ENCODE results near the gene PLA2G10. TPM values are rescaled to one million over a fixed set of nuclear protein-coding genes. Genes with fewer than 3 reads are reported as not detected.

PLA2G10 gene
- total and polyA plus RNA-seq, 2 of the 13 experiments (the other 11 are each of a cell fraction or from before 2014, with no cell fraction given): not detected

DNA sequence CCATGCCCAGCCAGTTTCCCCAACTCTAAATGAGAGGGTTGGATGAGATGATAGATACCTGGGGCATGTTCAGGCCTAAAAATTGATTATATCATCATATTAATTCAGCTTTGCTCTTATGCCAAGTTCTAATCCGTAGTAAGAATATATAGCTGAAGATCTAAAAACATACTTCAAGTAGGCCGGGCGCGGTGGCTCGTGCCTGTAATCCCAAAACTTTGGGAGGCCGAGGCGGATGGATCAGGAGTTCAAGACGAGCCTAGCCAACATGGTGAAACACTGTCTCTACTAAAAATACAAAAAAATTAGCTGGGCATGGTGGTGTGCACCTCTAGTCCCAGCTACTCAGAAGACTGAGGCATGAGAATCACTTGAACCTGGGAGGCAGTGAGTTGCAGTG is 12.0 kb downstream of the PLA2G10 start:
- intact Hi-C loops (cut with micrococcal nuclease; ENCODE audit: unreplicated experiment) (no loop called here), in situ Hi-C loops (cut with HindIII; ENCODE audit: extremely low pct_ligation_motif_present, low pct_unique_long_range_greater_than_20kb) (no loop called here)
- ATAC-seq (no peak), FAIRE-seq (no peak), DNase-seq (ENCODE audit: low spot score) (no peak)
- no TSS peak for BruUV-seq (replicated peaks)
- Histone ChIP-seq H3K4me2 (ENCODE audit: low read depth, low read length) (no peak overlapping the region), H3K4me1 (ENCODE audit: insufficient read depth, low read length) (peaks cover 6% of the 10 kb centered on the region; the same call in 1 of the 2 replicates), H3K27ac (ENCODE audit: extremely low read length, insufficient read depth, low read length) (no peak overlapping the region), H3K36me3 (replicated peaks in 1 of 2; ENCODE audit: control insufficient read depth in 1 of 2, insufficient read depth in 2 of 2, low read length in 2 of 2) (no peaks in the 10 kb centered on the region), H3K79me2 (ENCODE audit: insufficient read depth, low read length) (no peaks in the 10 kb centered on the region), H3K27me3 (ENCODE audit: control insufficient read depth in 1 of 2, insufficient read depth in 2 of 2, low read length in 2 of 2) (0 out of 5 replicates have a peak, but pooled peaks cover 0 to 4% of the 10 kb centered on the region in 2 experiments), H3K4me3 (replicated peaks in 1 of 3; ENCODE audit: insufficient read depth in 1 of 3, low read depth in 2 of 3, low read length in 3 of 3) (no peak overlapping the region), H3K9ac (ENCODE audit: insufficient read depth, low read depth, low read length) (no peak overlapping the region), H3K9me3 (ENCODE audit: low read length) (no peaks in the 10 kb centered on the region), H4K20me1 (ENCODE audit: insufficient read depth, low read length) (no peaks in the 10 kb centered on the region), H2AFZ (ENCODE audit: low read length) (no peak overlapping the region)
- POLR2A ChIA-PET: no interaction called here
- CTCF ChIA-PET (ENCODE audit: low intra/inter-chr PET ratio, low total read pairs): no interaction called here
- 67% methylated on average over 8 of the region's 8 CpGs for WGBS (ENCODE audit: low lambda C conversion rate)
- TF ChIP-seq ZNF709 (CRISPR knock-in tag; IDR thresholded peaks at IDR 0.05): no peak
- no peak for TF ChIP-seq ZNF260 (CRISPR knock-in tag; IDR thresholded peaks at IDR 0.05; ENCODE audit: borderline replicate concordance, low read depth)
- TF ChIP-seq, protein P1, sequence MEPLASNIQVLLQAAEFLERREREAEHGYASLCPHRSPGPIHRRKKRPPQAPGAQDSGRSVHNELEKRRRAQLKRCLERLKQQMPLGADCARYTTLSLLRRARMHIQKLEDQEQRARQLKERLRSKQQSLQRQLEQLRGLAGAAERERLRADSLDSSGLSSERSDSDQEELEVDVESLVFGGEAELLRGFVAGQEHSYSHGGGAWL (CRISPR knock-in tag; IDR thresholded peaks at IDR 0.05): no peak
- TF ChIP-seq, protein P2, sequence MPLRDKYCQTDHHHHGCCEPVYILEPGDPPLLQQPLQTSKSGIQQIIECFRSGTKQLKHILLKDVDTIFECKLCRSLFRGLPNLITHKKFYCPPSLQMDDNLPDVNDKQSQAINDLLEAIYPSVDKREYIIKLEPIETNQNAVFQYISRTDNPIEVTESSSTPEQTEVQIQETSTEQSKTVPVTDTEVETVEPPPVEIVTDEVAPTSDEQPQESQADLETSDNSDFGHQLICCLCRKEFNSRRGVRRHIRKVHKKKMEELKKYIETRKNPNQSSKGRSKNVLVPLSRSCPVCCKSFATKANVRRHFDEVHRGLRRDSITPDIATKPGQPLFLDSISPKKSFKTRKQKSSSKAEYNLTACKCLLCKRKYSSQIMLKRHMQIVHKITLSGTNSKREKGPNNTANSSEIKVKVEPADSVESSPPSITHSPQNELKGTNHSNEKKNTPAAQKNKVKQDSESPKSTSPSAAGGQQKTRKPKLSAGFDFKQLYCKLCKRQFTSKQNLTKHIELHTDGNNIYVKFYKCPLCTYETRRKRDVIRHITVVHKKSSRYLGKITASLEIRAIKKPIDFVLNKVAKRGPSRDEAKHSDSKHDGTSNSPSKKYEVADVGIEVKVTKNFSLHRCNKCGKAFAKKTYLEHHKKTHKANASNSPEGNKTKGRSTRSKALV (CRISPR knock-in tag; IDR thresholded peaks at IDR 0.05): no peak
- TF ChIP-seq, protein P3, sequence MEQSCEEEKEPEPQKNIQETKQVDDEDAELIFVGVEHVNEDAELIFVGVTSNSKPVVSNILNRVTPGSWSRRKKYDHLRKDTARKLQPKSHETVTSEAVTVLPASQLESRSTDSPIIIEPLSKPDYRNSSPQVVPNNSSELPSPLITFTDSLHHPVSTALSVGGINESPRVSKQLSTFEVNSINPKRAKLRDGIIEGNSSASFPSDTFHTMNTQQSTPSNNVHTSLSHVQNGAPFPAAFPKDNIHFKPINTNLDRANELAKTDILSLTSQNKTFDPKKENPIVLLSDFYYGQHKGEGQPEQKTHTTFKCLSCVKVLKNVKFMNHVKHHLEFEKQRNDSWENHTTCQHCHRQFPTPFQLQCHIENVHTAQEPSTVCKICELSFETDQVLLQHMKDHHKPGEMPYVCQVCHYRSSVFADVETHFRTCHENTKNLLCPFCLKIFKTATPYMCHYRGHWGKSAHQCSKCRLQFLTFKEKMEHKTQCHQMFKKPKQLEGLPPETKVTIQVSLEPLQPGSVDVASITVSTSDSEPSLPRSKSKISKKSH (CRISPR knock-in tag; IDR thresholded peaks at IDR 0.05; ENCODE audit: borderline replicate concordance): no peak
- TF ChIP-seq ZFP1 (CRISPR knock-in tag; IDR thresholded peaks at IDR 0.05): no peak
- no peak for TF ChIP-seq TMF1 (CRISPR knock-in tag; IDR thresholded peaks at IDR 0.05; ENCODE audit: low read depth)
- TF ChIP-seq, protein P4, sequence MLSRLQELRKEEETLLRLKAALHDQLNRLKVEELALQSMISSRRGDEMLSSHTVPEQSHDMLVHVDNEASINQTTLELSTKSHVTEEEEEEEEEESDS (CRISPR knock-in tag; IDR thresholded peaks at IDR 0.05; ENCODE audit: borderline replicate concordance): no peak
- no peak for TF ChIP-seq ZNF333 (CRISPR knock-in tag; IDR thresholded peaks at IDR 0.05; ENCODE audit: borderline replicate concordance)
- TF ChIP-seq, protein P5, sequence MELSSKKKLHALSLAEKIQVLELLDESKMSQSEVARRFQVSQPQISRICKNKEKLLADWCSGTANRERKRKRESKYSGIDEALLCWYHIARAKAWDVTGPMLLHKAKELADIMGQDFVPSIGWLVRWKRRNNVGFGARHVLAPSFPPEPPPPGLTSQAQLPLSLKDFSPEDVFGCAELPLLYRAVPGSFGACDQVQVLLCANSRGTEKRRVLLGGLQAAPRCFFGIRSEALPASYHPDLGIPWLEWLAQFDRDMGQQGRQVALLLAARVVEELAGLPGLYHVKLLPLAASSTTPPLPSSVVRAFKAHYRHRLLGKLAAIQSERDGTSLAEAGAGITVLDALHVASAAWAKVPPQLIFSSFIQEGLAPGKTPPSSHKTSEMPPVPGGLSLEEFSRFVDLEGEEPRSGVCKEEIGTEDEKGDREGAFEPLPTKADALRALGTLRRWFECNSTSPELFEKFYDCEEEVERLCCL (CRISPR knock-in tag; IDR thresholded peaks at IDR 0.05; ENCODE audit: borderline replicate concordance): no peak
- TF ChIP-seq, protein P6, sequence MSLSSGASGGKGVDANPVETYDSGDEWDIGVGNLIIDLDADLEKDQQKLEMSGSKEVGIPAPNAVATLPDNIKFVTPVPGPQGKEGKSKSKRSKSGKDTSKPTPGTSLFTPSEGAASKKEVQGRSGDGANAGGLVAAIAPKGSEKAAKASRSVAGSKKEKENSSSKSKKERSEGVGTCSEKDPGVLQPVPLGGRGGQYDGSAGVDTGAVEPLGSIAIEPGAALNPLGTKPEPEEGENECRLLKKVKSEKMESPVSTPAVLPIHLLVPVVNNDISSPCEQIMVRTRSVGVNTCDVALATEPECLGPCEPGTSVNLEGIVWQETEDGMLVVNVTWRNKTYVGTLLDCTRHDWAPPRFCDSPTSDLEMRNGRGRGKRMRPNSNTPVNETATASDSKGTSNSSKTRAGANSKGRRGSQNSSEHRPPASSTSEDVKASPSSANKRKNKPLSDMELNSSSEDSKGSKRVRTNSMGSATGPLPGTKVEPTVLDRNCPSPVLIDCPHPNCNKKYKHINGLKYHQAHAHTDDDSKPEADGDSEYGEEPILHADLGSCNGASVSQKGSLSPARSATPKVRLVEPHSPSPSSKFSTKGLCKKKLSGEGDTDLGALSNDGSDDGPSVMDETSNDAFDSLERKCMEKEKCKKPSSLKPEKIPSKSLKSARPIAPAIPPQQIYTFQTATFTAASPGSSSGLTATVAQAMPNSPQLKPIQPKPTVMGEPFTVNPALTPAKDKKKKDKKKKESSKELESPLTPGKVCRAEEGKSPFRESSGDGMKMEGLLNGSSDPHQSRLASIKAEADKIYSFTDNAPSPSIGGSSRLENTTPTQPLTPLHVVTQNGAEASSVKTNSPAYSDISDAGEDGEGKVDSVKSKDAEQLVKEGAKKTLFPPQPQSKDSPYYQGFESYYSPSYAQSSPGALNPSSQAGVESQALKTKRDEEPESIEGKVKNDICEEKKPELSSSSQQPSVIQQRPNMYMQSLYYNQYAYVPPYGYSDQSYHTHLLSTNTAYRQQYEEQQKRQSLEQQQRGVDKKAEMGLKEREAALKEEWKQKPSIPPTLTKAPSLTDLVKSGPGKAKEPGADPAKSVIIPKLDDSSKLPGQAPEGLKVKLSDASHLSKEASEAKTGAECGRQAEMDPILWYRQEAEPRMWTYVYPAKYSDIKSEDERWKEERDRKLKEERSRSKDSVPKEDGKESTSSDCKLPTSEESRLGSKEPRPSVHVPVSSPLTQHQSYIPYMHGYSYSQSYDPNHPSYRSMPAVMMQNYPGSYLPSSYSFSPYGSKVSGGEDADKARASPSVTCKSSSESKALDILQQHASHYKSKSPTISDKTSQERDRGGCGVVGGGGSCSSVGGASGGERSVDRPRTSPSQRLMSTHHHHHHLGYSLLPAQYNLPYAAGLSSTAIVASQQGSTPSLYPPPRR (CRISPR knock-in tag; IDR thresholded peaks at IDR 0.05; ENCODE audit: borderline replicate concordance): no peak
- TF ChIP-seq, protein P7, sequence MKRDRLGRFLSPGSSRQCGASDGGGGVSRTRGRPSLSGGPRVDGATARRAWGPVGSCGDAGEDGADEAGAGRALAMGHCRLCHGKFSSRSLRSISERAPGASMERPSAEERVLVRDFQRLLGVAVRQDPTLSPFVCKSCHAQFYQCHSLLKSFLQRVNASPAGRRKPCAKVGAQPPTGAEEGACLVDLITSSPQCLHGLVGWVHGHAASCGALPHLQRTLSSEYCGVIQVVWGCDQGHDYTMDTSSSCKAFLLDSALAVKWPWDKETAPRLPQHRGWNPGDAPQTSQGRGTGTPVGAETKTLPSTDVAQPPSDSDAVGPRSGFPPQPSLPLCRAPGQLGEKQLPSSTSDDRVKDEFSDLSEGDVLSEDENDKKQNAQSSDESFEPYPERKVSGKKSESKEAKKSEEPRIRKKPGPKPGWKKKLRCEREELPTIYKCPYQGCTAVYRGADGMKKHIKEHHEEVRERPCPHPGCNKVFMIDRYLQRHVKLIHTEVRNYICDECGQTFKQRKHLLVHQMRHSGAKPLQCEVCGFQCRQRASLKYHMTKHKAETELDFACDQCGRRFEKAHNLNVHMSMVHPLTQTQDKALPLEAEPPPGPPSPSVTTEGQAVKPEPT (CRISPR knock-in tag; IDR thresholded peaks at IDR 0.05; ENCODE audit: low read depth): no peak

All from HepG2 (cell line).